ENCODE results near the gene COL18A1. TPM values are rescaled to one million over a fixed set of nuclear protein-coding genes. Genes with fewer than 3 reads are reported as not detected.

The COL18A1 gene
- total RNA-seq, 6 experiments from 2014 or later: 39.8 to 93.5 (median 86.8) TPM

DNA sequence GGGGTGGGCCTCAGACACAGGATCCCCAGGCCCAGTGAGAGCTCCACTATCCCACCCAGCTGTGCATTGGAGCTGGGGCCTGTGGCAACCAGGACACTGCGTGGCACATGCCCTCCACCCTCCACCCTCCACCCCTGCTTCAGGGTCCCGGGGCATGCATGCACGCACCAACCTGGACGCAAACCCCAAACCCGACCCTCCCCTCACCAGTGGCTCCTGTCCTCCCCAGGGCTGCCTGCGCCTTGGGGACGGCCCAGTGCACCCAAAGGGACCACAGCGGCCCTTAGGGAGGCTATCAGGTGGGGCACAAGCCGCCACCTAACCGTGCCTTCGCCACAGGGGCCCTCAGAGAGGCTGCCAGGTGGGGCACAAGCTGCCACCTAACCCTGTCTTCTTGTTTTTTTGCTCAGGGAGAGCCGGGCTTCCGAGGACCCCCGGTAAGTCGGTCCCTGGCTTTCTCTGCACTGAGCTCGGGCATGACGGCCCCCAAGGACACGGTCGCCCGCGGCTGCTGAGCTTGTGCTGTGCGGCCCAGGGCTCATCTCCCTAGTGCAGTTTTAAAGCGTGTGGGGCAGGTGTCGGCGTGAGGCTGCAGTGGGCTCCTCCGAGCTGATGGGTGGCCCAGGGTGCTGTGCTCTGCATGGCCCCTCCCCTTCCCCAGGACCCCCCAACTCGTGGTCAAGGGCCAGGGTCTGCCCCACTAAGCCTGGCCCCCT, 89.3 kb downstream of the COL18A1 start:
- no peak overlapping the region for H3K4me3 Mint-ChIP-seq
- H3K27me3 Mint-ChIP-seq (ENCODE audit: insufficient read depth): no peaks in the 10 kb centered on the region; the same call in 1 of the 2 replicates
- TF ChIP-seq CTCF (IDR thresholded peaks at IDR 0.05): no peak
- no peaks in the 10 kb centered on the region for H3K4me1 Mint-ChIP-seq (ENCODE audit: low read depth)
- peaks cover 5% of the 10 kb centered on the region for H3K9me3 Mint-ChIP-seq
- DNase-seq: no peak
- no peak overlapping the region for H3K27ac Mint-ChIP-seq
- peaks cover 14% of the 10 kb centered on the region for H3K36me3 Mint-ChIP-seq (ENCODE audit: low read depth)

DNA sequence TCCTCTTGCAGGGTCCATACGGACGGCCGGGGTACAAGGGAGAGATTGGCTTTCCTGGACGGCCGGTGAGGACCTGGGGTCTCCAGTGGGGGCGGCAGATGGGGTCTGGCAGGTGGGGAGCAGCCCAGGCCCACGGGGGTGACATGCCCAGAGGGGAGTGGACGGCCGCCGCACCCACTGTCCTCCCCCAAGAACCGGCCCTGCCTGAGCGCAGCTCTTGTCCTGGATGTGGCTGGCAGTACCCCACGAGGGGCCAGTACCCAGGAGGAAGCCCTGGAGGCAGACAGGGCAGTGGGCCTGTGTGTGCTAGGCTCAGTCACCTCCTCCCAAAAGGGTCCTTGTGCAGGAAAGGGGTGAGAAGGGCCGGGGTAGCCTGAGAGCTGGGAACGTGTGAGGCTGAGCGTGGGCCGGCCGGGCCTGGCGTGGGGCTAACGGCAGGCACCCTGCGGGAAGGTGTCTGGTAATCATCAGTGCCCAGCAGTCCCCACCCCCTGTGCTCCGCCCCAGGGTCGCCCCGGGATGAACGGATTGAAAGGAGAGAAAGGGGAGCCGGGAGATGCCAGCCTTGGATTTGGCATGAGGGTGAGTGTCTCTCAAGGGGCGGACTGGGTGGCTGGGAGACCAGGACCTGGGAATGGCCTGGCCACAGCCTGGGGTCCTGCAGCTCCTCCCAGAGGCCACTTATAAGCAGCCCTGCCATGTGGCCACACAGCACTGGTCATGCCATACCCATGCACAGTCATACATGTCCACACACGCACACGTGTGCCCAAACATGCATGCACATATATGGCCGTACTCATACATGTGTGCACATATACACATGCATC, 90.1 kb downstream of the COL18A1 start:
- Mint-ChIP-seq H3K9me3 (peaks cover 12% of the 10 kb centered on the region), H3K4me3 (no peak overlapping the region), H3K27ac (no peak overlapping the region), H3K27me3 (ENCODE audit: insufficient read depth) (peaks cover 3% of the 10 kb centered on the region), H3K4me1 (ENCODE audit: low read depth) (no peaks in the 10 kb centered on the region), H3K36me3 (ENCODE audit: low read depth) (peaks cover 22% of the 10 kb centered on the region)
- no peak for TF ChIP-seq CTCF (IDR thresholded peaks at IDR 0.05)
- DNase-seq: no peak

DNA sequence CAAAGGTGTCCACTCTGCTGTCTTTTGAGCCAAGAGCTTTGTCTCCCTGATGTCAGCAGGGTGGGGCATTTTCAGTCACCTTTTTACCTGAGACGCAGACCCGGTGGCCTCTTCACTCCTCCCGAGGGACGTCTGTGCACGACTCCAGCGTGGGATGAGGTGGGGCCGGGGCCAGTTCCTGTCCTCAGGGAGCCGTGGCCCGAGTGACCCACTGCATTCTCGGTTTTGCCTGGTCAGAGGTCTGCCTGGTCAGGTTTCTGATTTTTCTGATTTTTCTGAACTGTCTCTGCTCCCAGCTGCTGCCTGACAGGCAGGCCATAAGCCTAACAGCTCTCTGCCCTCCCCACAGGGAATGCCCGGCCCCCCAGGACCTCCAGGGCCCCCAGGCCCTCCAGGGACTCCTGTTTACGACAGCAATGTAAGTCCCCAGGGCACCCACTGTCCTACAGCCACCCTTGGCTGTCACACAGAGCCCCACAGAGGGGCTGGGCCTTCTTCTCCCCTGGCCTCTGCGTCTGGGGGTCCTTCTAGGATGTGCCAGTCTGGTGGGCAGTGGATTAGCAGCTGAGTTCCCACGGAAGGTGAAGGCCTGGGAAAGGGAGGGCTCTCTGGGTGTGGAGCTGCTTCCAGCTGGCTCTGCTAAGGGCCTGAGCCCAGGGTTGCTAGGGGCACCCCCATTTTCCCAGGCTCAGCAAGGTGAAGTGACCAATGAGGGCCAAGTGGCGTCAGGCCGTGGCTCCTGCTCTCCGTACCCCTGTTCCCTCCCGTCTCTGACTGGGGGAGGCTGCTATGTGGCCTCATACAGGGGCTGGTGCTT, 91.4 kb downstream of the COL18A1 start:
- H3K27ac Mint-ChIP-seq: no peak overlapping the region
- peaks cover 3% of the 10 kb centered on the region for H3K27me3 Mint-ChIP-seq (ENCODE audit: insufficient read depth)
- no peak for TF ChIP-seq CTCF (IDR thresholded peaks at IDR 0.05)
- peaks cover 23% of the 10 kb centered on the region for H3K36me3 Mint-ChIP-seq (ENCODE audit: low read depth)
- no peak for DNase-seq
- no peaks in the 10 kb centered on the region for H3K4me1 Mint-ChIP-seq (ENCODE audit: low read depth)
- no peak overlapping the region for H3K4me3 Mint-ChIP-seq
- peaks cover 12% of the 10 kb centered on the region for H3K9me3 Mint-ChIP-seq

DNA sequence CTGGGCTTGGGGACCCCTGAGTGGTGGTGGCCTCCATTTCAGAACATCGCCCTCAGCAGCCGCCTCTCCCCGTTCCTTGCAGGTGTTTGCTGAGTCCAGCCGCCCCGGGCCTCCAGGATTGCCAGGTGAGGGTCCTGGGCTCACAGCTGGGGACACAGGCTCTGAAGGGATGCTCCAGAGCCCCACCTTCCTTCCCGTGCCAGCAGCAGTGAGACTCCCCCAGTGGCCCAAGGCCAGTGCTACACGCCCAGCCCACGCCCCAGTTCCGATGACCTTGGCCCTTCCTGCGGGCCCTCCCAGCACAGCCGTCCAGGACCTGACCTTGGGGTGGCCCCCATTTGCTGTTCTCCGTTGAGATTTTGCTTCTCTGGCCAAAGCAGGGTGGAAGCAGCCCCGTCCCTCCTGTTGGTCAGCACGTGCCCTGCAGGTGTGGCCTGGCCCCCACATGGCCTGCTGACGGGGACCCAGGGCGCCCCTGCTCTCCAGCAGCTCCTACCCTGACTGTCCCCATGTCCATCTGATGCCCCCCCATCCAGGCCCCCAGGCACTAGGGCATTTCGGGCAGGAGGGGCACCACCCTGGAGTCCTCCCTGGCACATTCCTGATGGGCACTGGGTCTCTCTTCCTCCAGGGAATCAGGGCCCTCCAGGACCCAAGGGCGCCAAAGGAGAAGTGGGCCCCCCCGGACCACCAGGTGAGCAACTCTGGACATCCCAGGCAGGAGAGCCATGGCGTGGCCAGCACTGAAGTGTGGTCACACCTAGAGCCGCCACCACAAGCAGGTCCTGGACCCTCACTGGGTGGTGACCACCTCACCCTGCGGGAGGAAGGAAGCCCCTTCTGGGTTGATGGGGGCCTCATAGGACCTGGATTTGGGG, 92.2 kb downstream of the COL18A1 start:
- TF ChIP-seq CTCF (IDR thresholded peaks at IDR 0.05): peak; percentile 25; the same call in 1 of the 2 replicates
- DNase-seq: no peak
- no peaks in the 10 kb centered on the region for H3K4me1 Mint-ChIP-seq (ENCODE audit: low read depth)
- peaks cover 3% of the 10 kb centered on the region for H3K27me3 Mint-ChIP-seq (ENCODE audit: insufficient read depth)
- H3K36me3 Mint-ChIP-seq (ENCODE audit: low read depth): peaks cover 23% of the 10 kb centered on the region
- no peak overlapping the region for H3K27ac Mint-ChIP-seq
- H3K4me3 Mint-ChIP-seq: no peak overlapping the region
- H3K9me3 Mint-ChIP-seq: peaks cover 12% of the 10 kb centered on the region
